ENCODE measurements around the gene ANKRD44. TPM values are rescaled to one million over a fixed set of nuclear protein-coding genes. Genes with fewer than 3 reads are reported as not detected.

Gene ANKRD44
- total RNA-seq, 1 experiment from 2014 or later, result 0.68 TPM

- TF ChIP-seq ZNF219 (CRISPR knock-in tag; IDR thresholded peaks at IDR 0.05; ENCODE audit: borderline replicate concordance), result no peak
- TF ChIP-seq MLX (CRISPR knock-in tag; IDR thresholded peaks at IDR 0.05), result no peak
- TF ChIP-seq JUN (CRISPR knock-in tag; IDR thresholded peaks at IDR 0.05), result no peak
- no peak for TF ChIP-seq PRDM15 (CRISPR knock-in tag; IDR thresholded peaks at IDR 0.05)
- no peak for TF ChIP-seq AFF4 (CRISPR knock-in tag; IDR thresholded peaks at IDR 0.05; ENCODE audit: borderline replicate concordance)
- no peak for TF ChIP-seq MYBL2 (CRISPR knock-in tag; IDR thresholded peaks at IDR 0.05)
- TF ChIP-seq STAT6 (CRISPR knock-in tag; conservative IDR thresholded peaks at IDR 0.05; ENCODE audit: low read depth), result no peak
- TF ChIP-seq ZNF138 (CRISPR knock-in tag; conservative IDR thresholded peaks at IDR 0.05), result no peak
Observed at GRCh38 chr2:197315371-197315770, 4.8 kb upstream of the ANKRD44 start (continued).

- ChIA-PET POLR2A (no interaction called here), CTCF (interaction anchor here (0.5 to 1.0 kb wide), 2 partner anchors 121 to 302 kb away, joined by 3 read pairs; no protein-coding TSS in a partner anchor)
- Mint-ChIP-seq H3K4me1 (peaks cover 9% of the 10 kb centered on the region), H3K27me3 (ENCODE audit: low read depth) (peaks cover 76% of the 10 kb centered on the region), H3K36me3 (no peaks in the 10 kb centered on the region), H3K27ac (no peak overlapping the region), H3K9me3 (no peaks in the 10 kb centered on the region), H3K4me3 (no peak overlapping the region)
- DNase-seq (ENCODE audit: low spot score) (no peak), ATAC-seq (no peak)
- TF ChIP-seq CREM (CRISPR knock-in tag; IDR thresholded peaks at IDR 0.05) (no peak), NR2C2 (CRISPR knock-in tag; IDR thresholded peaks at IDR 0.05) (no peak), ZNF532 (CRISPR knock-in tag; IDR thresholded peaks at IDR 0.05; ENCODE audit: borderline replicate concordance) (no peak), TCF7 (CRISPR knock-in tag; IDR thresholded peaks at IDR 0.05; ENCODE audit: low read depth) (no peak), ZNF425 (CRISPR knock-in tag; conservative IDR thresholded peaks at IDR 0.05) (no peak), FOXP4 (CRISPR knock-in tag; IDR thresholded peaks at IDR 0.05) (no peak)
Observed at GRCh38 chr2:197312186-197312585, 1.6 kb upstream of the ANKRD44 start.
